Cerebellar nuclear complex (tissue), 1 donor: ENCODE measurements around the gene PHACTR4.
"Not testable (repeated sequence)": the region's sequence is repeated elsewhere in the genome, so short reads cannot be mapped to it uniquely, and the experiment has no call there.

Experiments used
- DNase-seq, 2 experiments: peaks; one replicate each; lab custom pipeline; 2025; lab: John Stamatoyannopoulos, UW

Gene PHACTR4

DNA sequence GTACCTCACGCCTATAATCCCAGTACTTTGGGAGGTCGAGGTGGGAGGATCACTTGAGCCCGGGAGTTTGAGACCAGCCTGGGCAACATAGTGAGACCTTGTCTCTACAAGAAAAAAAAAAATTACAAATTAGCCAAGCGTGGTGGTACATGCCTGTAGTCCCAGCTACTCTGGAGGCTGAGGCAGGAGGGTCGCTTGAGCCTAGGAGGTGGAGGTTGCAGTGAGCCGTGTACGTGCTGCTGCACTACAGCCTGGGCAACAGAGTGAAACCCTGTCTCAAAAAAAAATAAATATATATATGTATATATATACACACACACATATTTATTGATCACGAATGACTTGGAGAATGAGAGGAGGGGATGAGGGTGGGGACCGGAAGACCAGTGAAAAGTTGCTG lies 153.0 kb downstream of the PHACTR4 start:
- not testable (repeated sequence) for DNase-seq

DNA sequence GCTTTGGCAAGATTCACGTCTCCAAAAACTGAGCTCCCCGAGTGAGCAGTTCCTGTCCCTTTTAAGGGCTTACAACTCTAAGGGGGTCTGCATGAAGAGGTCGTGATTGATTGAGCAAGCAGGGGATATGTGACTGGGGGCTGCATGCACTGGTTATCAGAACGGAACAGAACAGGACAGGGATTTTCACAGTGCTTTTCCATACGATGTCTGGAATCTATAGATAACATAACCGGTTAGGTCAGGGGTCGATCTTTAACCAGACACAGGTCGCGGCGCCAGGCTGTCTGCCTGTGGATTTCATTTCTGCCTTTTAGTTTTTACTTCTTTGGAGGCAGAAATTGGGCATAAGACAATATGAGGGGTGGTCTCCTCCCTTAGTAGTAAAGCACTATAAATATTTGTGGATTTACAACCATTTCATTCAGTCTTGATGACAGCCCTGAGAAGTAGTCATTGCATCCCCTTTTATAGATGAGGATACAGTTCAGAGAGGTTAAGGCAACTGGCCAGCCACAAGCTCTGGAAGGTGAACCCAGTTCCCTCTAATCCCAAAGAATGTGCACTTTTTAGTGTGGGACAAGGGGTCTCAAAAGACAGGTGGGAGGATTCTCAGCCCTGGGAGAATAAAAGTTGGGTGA lies 155.6 kb downstream of the PHACTR4 start:
- DNase-seq: not testable (repeated sequence)

DNA sequence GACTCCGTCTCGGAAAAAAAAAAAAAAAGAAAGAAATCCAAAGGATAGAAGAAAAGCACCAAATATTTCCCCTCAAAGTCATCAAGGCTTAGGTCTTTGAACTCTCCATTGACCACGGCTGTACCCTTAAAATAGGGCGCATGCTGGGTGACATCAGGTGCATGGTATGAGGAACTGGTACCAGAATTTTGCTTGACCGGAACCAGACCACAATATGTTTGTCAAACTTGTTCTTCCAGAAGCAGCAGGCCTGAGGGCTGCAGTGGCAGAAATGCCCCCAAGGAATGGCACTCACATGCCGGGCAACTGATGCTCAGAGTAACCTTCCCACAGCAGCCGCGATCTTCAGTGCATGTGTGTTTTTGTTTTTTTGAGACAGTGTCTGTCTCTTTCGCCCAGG lies 157.3 kb downstream of the PHACTR4 start:
- no peak for DNase-seq

DNA sequence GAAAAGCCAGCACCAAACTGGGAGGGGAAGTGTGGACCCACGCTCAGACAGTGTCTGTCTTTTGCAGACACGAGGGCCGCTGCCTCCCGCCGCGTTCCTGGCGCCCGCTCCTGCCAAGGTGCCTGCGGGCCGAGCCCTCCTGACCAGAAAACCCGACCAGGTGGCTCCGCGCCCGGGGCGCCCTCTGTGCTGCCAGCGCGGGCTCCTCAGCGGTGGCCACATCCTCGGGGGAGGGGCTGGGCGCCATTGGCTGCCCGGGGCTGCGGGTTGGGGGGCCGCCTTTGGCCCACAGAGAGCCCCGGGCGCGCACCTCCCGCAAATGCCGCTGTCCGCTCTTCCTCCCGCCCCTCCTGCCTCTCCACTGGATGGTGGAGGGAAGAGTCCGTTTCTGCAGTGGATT lies 160.9 kb downstream of the PHACTR4 start:
- no peak for DNase-seq

DNA sequence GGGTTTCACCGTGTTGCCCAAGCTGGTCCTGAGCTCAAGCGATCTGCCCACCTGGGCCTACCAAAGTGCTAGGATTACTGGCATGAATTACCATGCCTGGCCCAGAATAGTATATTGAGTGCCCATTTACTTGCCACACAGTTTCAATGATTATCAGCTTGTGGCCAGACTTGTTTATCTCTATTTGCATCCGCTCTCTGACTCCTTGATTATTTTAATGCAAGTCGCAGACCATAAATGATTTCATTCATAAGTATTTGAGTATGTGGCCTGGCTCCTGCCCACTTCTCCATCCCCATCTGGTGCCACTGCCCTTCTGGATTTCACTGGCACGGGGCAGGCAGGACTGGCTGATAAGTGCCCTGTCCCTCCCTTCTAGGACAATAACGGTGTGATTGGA lies 165.1 kb downstream of the PHACTR4 start:
- no peak for DNase-seq

DNA sequence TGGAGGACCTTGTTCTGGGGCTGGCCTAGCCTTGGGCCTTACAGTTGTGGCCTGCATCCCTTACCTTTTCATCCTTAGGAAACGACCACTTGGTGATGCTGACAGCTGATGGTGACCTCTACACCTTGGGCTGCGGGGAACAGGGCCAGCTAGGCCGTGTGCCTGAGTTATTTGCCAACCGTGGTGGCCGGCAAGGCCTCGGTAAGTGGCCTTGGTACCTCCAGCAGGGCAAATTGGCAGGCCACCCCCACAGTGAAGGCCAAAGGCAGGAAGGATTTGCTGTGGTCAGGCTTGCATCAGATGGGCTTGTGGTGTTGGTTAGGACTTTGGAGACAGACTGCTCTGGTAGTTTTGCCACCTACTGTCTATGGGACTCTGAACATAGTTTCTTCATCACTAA lies 165.6 kb downstream of the PHACTR4 start:
- DNase-seq: no peak

DNA sequence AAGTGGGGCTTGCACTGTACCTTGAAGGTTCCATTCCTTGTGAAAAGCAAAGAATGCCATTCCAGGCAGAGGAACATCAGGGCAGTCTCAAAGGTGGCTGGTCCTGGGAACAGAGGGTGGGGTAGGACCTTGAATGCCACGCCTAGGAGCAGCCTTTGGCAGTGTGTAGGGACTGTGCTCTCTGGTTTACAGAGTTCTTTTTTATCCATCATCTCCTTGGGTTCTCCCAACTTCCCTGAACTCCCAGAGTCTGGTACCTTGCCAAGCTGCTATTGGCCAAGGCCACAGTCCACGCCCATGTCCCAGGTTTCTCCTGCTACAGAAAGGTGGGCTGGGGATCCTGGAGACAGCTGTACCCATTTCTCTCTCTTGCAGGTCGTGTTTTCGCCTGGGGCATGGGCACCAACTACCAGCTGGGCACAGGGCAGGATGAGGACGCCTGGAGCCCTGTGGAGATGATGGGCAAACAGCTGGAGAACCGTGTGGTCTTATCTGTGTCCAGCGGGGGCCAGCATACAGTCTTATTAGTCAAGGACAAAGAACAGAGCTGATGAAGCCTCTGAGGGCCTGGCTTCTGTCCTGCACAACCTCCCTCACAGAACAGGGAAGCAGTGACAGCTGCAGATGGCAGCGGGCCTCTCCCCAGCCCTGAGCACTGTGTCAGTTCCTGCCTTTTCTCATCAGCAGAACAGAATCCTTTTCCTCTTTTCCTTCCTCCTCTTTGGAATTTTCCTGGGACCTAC lies 168.1 kb downstream of the PHACTR4 start:
- no peak for DNase-seq

DNA sequence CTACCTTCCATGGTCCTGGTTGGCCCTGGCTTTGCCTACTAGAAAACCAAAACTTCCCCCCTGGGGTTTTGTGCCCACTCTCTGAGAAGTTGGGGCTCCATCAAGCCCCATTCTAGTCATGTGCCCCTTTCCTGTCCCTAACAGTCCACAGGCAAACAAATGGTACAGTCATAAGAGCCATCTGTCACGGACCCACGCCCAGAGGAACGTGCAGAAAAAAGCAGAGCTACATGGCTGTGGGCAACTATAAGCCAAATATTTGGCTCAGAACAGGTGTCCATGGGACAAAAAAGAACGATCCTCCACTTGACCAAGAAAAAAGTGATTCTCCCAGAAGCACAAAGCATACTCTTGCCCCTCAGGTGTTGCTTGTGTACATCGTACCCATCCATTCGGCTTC lies 168.7 kb downstream of the PHACTR4 start:
- no peak for DNase-seq

DNA sequence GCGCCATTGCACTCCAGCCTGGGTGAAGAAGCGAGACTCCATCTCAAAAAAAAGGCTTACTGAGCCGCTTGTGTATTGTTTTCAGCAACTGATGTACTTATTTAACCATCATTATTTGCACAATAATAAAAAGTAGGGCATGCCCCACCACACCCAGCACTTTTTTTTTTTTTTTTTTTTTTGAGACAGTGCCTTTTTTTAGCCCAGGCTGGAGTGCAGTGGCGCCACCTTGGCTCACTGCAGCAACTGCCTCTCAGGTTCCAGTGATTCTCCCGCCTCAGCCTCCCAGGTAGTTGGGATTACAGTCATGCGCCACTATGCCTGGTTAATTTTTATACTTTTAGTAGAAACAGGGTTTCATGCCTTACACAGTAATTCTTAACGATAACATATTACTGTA lies 171.1 kb downstream of the PHACTR4 start:
- no peak for DNase-seq

DNA sequence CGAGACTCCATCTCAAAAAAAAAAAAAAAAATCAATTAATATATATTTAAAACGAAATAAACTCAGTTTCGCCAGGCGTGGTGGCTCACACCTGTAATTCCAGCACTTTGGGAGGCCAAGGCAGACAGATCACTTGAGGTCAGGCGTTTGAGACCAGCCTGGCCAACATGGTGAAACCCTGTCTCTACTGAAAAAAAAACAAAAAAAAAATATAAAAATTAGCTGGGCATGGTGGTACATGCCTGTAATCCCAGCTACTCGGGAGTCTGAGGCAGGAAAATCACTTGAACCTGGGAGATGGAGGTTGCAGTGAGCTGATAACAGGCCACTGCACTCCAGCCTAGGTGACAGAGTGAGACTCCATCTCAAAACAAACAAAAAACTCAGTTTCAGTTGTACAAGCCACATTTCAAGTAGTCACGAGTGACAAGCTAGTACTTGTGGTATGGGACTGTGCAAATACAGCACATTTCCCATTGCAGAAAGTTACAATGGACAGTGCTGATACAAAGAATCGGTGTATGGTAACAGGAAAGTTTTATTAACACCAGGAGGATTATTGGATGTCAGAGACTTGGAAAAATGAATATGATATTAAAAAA lies 172.0 kb downstream of the PHACTR4 start:
- DNase-seq: not testable (repeated sequence)

DNA sequence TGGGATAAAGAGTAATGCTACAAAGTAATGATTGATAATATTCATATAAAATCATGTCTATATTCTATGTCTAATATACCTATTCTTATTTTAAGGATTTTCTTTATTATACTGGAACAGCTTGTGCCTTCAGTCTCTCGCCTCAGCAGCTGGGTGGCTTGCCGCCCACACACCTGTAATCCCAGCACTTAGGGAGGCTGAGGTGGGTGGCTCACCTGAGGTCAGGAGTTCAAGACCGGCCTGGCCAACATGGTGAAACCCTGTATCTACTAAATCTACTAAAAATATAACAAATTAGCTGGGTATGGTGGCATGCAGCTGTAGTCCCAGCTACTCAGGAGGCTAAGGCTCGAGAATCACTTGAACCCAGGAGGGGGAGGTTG lies 175.7 kb downstream of the PHACTR4 start:
- no peak for DNase-seq

DNA sequence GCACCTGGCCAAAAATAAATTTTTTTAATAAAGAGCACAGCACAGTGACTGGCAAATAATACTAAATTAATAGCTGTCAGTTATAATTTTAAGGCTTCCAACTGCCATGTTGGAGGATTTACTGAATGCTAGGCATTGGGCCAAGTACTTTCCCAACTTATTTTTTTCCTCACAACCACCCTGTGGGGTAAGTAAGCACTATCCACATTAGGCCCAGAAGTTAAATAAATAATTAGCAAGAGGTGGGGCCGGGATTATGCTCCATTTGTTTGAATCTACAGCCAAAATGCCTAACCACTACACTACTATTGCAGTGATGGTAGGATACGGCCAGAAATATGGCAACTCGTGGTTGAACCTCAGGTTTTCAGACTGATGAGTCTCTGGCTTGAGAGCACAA lies 178.8 kb downstream of the PHACTR4 start:
- DNase-seq: no peak
